ENCODE results near the gene FAAP20.

- no peak for TF ChIP-seq CTCF (IDR thresholded peaks at IDR 0.05)
- TF ChIP-seq EP300 (IDR thresholded peaks at IDR 0.05): no peak
- TF ChIP-seq POLR2A (IDR thresholded peaks at IDR 0.05): no peak
Measured at GRCh38 chr1:2181752-2182151, 12.8 kb downstream of the FAAP20 start.

All from upper lobe of left lung (tissue), 4 donors.